Panc1 (cell line): Measurements from ENCODE around the gene LRFN2. TPM values are rescaled to one million over a fixed set of nuclear protein-coding genes. Genes with fewer than 3 reads are reported as not detected.

Experiments used
- ATAC-seq: fragments of 200-7000 bp; cut with Tn5 transposase; 2 replicates; pipeline ENCODE4 v1.9.1; 2020; ENCODE audit warnings: mild to moderate bottlenecking, moderate library complexity
- BruUV-seq: library from RNA; stranded (reverse); fragments of 400-500 nt; replicated peaks from 2 replicates; lab custom pipeline; 2021; lab: Mats Ljungman, UMichigan
- CTCF ChIA-PET: fragments of 300-600 bp; sonication (Branson Sonifier 250); formaldehyde crosslinking; loops from one replicate; lab custom pipeline; 2022; ENCODE audit warnings: antibody characterized with exemption; lab: Charles Lee
- POLR2A ChIA-PET: fragments of 300-600 bp; sonication (Branson Sonifier 250); formaldehyde crosslinking; loops from one replicate; lab custom pipeline; 2022; ENCODE audit warnings: antibody characterized with exemption; lab: Charles Lee
- DNase-seq: peaks from one replicate; pipeline ENCODE4 v3.0.0-alpha.2; 2010; ENCODE audit warnings: low read depth, low spot score
- H3K27ac ChIP-seq: 2 replicates; pipeline ENCODE4 v1.5.1; 2011; ENCODE audit warnings: mild to moderate bottlenecking, low read length, inconsistent platforms
- H3K27me3 ChIP-seq: fragments of 200-500 bp; sonication (Bioruptor generic); 2 replicates; pipeline ENCODE4 v1.6.0; 2014; ENCODE audit warnings: low read length, inconsistent platforms; ENCODE audit not compliant: control insufficient read depth, insufficient read depth
- H3K36me3 ChIP-seq: fragments of 200-500 bp; sonication (Bioruptor generic); 2 replicates; pipeline ENCODE4 v1.5.1; 2014; ENCODE audit warnings: inconsistent platforms, mild to moderate bottlenecking, low read length, moderate library complexity; ENCODE audit not compliant: control insufficient read depth, insufficient read depth
- H3K4me1 ChIP-seq: 2 replicates; pipeline ENCODE4 v1.5.1; 2011; ENCODE audit warnings: inconsistent platforms, mild to moderate bottlenecking, low read length, moderate library complexity; ENCODE audit not compliant: control insufficient read depth, insufficient read depth
- H3K4me3 ChIP-seq, 2 experiments: 2 replicates each; pipeline ENCODE4 v1.5.1; 2011 to 2012; ENCODE audit warnings: low read depth in 2 of 2, low read length in 2 of 2, mild to moderate bottlenecking in 2 of 2, inconsistent platforms in 1 of 2, moderate library complexity in 1 of 2
- H3K9me3 ChIP-seq: fragments of 200-500 bp; sonication (Bioruptor generic); 2 replicates; pipeline ENCODE4 v1.5.1; 2014; ENCODE audit warnings: low read depth, mild to moderate bottlenecking, inconsistent platforms, low read length, moderate library complexity; ENCODE audit not compliant: control insufficient read depth, insufficient read depth
- CTCF ChIP-seq: fragments of 450-650 bp; IDR thresholded peaks from 2 replicates; pipeline ENCODE4 v1.5.1; 2017; ENCODE audit warnings: mild to moderate bottlenecking
- POLR2AphosphoS5 ChIP-seq: IDR thresholded peaks from 2 replicates; pipeline ENCODE4 v1.6.1; 2012; ENCODE audit warnings: mild to moderate bottlenecking, low read depth, low read length, moderate library complexity
- REST ChIP-seq, 2 experiments: IDR thresholded peaks; 2 replicates each; pipeline ENCODE4 v1.6.1; 2011 to 2012; ENCODE audit warnings: low read depth in 2 of 2, control low read depth in 1 of 2, low read length in 1 of 2, mild to moderate bottlenecking in 1 of 2, moderate library complexity in 1 of 2; ENCODE audit not compliant: insufficient read depth in 1 of 2
- SIN3A ChIP-seq: IDR thresholded peaks from 2 replicates; pipeline ENCODE4 v1.6.1; 2012; ENCODE audit warnings: low read depth, mild to moderate bottlenecking, low read length, moderate library complexity, borderline replicate concordance; ENCODE audit not compliant: insufficient read depth
- TCF7L2 ChIP-seq: IDR thresholded peaks from 2 replicates; pipeline ENCODE4 v1.6.1; 2011; ENCODE audit warnings: mild to moderate bottlenecking, low read depth, low read length, inconsistent platforms
- in situ Hi-C: cut with HindIII; loops from 2 replicates; pipeline ENCODE4 v1.10.0; 2016; ENCODE audit warnings: low sequenced_read_pairs, low pct_unique_long_range_greater_than_20kb
- intact Hi-C: fragments of 100-400 bp; cut with micrococcal nuclease; formaldehyde crosslinking; loops from one replicate; pipeline ENCODE4 v1.10.0; 2022; ENCODE audit not compliant: unreplicated experiment
- total RNA-seq: library from RNA; stranded (reverse); gene quantifications from one replicate; pipeline ENCODE4 v1.2.1, GENCODE V29; 2021; ENCODE audit not compliant: unreplicated experiment

The LRFN2 gene
- total RNA-seq, 1 experiment from 2014 or later: 0.05 TPM

- Histone ChIP-seq H3K9me3 (no peaks in the 10 kb centered on the region), H3K27ac (no peak overlapping the region), H3K36me3 (no peaks in the 10 kb centered on the region), H3K4me3 (no peak overlapping the region), H3K27me3 (no peaks in the 10 kb centered on the region; the same call in 1 of the 2 replicates), H3K4me1 (no peaks in the 10 kb centered on the region)
- CTCF ChIA-PET: no interaction called here
- in situ Hi-C loops: no loop called here
- POLR2A ChIA-PET: no interaction called here
- ATAC-seq: no peak
- DNase-seq: no peak
- BruUV-seq: no TSS peak
- intact Hi-C loops: no loop called here
- no peak for TF ChIP-seq CTCF
- no peak for TF ChIP-seq REST (IDR thresholded peaks at IDR 0.05; ENCODE audit: insufficient read depth in 1 of 2, low read depth in 2 of 2, low read length in 1 of 2)
- no peak for TF ChIP-seq POLR2AphosphoS5
- TF ChIP-seq SIN3A: no peak
- no peak for TF ChIP-seq TCF7L2
Measured at GRCh38 chr6:40414617-40415016, 172.5 kb downstream of the LRFN2 start.

- no peak overlapping the region for H3K27ac ChIP-seq
- no peaks in the 10 kb centered on the region for H3K36me3 ChIP-seq
- H3K4me3 ChIP-seq: no peak overlapping the region
- in situ Hi-C loops (no loop called here), intact Hi-C loops (no loop called here)
- TF ChIP-seq REST (IDR thresholded peaks at IDR 0.05; ENCODE audit: insufficient read depth in 1 of 2, low read depth in 2 of 2, low read length in 1 of 2): no peak
- TF ChIP-seq CTCF: no peak
- TF ChIP-seq SIN3A: no peak
- ATAC-seq: no peak
- ChIA-PET POLR2A (no interaction called here), CTCF (no interaction called here)
- no peak for DNase-seq
- BruUV-seq: no TSS peak
- H3K9me3 ChIP-seq: no peaks in the 10 kb centered on the region
- no peaks in the 10 kb centered on the region for H3K4me1 ChIP-seq
- H3K27me3 ChIP-seq: no peaks in the 10 kb centered on the region; the same call in 1 of the 2 replicates
Measured at GRCh38 chr6:40413239-40413638, 173.9 kb downstream of the LRFN2 start.
